Activated CD4-positive, alpha-beta T cell treated with anti-CD3 and anti-CD28 coated beads for 36 hours (primary cell): ENCODE results near the gene DIAPH1. TPM values are rescaled to one million over a fixed set of nuclear protein-coding genes. Genes with fewer than 3 reads are reported as not detected.

Experiments
- ATAC-seq: fragments of 200-7000 bp; cut with Tn5 transposase; one replicate; pipeline ENCODE4 v1.10.0; 2021; ENCODE audit warnings: mild to moderate bottlenecking, moderate library complexity
- CTCF ChIA-PET: fragments of 350-600 bp; sonication (Branson Sonifier 250); formaldehyde crosslinking; loops from one replicate; lab custom pipeline; 2021; ENCODE audit warnings: antibody characterized with exemption; lab: Charles Lee
- POLR2A ChIA-PET: fragments of 350-600 bp; sonication (Branson Sonifier 250); formaldehyde crosslinking; loops from one replicate; lab custom pipeline; 2021; ENCODE audit warnings: antibody characterized with exemption, inconsistent platforms; lab: Charles Lee
- DNase-seq: peaks from one replicate; pipeline ENCODE4 v3.0.0-alpha.2; 2020
- H3K27ac Mint-ChIP-seq: one replicate; pipeline ENCODE4 v1.8.0; 2021; ENCODE audit warnings: mixed read lengths
- H3K27me3 Mint-ChIP-seq: one replicate; pipeline ENCODE4 v1.8.0; 2021; ENCODE audit warnings: mixed read lengths
- H3K36me3 Mint-ChIP-seq: one replicate; pipeline ENCODE4 v1.8.0; 2021; ENCODE audit warnings: low read depth, mixed read lengths
- H3K4me1 Mint-ChIP-seq: one replicate; pipeline ENCODE4 v1.8.0; 2021; ENCODE audit warnings: mixed read lengths
- H3K4me3 Mint-ChIP-seq: one replicate; pipeline ENCODE4 v1.8.0; 2021; ENCODE audit warnings: mild to moderate bottlenecking, moderate library complexity, mixed read lengths
- H3K9me3 Mint-ChIP-seq: one replicate; pipeline ENCODE4 v1.8.0; 2021; ENCODE audit warnings: low read depth, mixed read lengths
- intact Hi-C, 2 experiments: fragments of 100-400 bp; cut with DNase I in 1 of 2; cut with micrococcal nuclease in 1 of 2; formaldehyde crosslinking; loops; one replicate each; pipeline versions ENCODE4 v1.14.2 to v1.15.1; 2022 to 2024; cut with DNase I, micrococcal nuclease
- total RNA-seq, 2 experiments: library from RNA; stranded (reverse); gene quantifications; one replicate each; pipeline ENCODE4 v1.2.3, GENCODE V29; 2021

DIAPH1 gene
- total RNA-seq, 2 experiments from 2014 or later: 185 to 212 TPM

DNA sequence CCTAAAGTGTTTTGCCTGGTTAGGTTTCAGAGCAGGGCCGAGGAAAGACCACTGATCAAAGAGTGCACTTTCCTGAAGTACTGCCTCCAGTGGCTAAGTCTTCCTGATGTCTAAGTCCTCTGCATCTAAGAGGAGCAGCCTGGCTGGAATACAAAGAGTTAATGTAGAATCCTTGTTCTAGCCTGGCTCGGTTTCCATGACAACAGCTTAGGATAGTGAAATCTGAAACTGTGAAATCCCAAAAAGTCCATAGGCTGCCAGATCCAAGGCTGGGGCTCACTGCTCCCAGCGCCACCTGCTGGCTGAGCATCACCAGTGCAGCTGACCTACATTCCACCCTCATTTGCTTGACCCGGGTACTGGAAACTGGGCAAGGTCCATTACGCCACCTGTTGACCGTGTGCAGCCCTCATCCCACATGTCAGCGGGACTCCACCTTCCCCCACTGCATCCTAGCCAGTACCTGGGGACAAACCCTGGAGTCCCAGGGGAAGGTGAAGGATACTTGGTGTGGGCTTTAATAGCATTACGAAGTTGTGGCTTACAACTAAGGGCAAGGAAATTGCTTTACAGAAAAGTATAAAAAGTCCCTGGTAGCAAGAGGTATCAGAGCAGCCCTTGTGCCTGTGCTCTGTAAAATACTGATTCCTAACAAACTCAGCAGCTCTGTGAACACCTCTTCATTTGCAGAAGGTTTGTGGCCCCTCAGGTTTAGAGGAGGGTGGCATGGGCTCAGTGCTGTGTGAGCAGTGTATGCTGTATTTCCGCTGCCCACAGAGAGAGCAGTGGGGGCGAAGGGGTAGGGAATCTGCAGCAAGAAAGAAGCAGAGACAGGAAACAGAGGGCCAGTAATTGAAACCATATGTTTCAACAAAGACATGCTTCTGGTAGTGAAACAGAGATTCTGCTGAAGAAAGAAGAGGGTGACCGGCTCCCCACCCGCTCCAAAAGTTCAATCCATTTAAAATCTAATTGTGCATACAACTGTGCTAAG lies 93.9 kb downstream of the DIAPH1 start:
- DNase-seq: peak; percentile 67
- ChIA-PET POLR2A (no interaction called here), CTCF (interaction anchor here (0.5 to 10.2 kb wide), 19 partner anchors 11 to 757 kb away, joined by 3 to 101 read pairs (median 5); partner anchors contain the start of genes PCDHGA10, PCDHGA11, PCDHGA12 and PCDHGB5)
- intact Hi-C loops: loop anchor here (1.0 to 5.0 kb wide), 7 partner anchors 32 to 204 kb away; partner anchors contain the start of genes PCDHGA10 (in 1 of the 2), PCDHGA11 (in 1 of the 2), PCDHGA12 (in 1 of the 2) and PCDHGB7 (in 1 of the 2)
- H3K9me3 Mint-ChIP-seq: no peaks in the 10 kb centered on the region
- peaks cover 28% of the 10 kb centered on the region for H3K4me1 Mint-ChIP-seq
- peaks cover 57% of the 10 kb centered on the region for H3K36me3 Mint-ChIP-seq
- ATAC-seq: peak; percentile 62
- H3K27me3 Mint-ChIP-seq: no peaks in the 10 kb centered on the region
- H3K4me3 Mint-ChIP-seq: no peak overlapping the region
- H3K27ac Mint-ChIP-seq: no peak overlapping the region

- intact Hi-C loops: loop anchor here (1.0 to 5.0 kb wide), 7 partner anchors 33 to 203 kb away; partner anchors contain the start of genes PCDHGA10 (in 1 of the 2), PCDHGA11 (in 1 of the 2), PCDHGA12 (in 1 of the 2) and PCDHGB7 (in 1 of the 2)
- Mint-ChIP-seq H3K4me1 (peaks cover 28% of the 10 kb centered on the region), H3K9me3 (no peaks in the 10 kb centered on the region), H3K27me3 (no peaks in the 10 kb centered on the region), H3K4me3 (no peak overlapping the region), H3K27ac (no peak overlapping the region), H3K36me3 (peaks cover 66% of the 10 kb centered on the region)
- ChIA-PET POLR2A (no interaction called here), CTCF (interaction anchor here (0.6 to 10.2 kb wide), 20 partner anchors 11 to 756 kb away, joined by 3 to 101 read pairs (median 5); partner anchors contain the start of genes PCDHGA10, PCDHGA11, PCDHGA12 and PCDHGA4)
- DNase-seq: no peak
- no peak for ATAC-seq
Observed at GRCh38 chr5:141523991-141524390, 94.8 kb downstream of the DIAPH1 start.

DNA sequence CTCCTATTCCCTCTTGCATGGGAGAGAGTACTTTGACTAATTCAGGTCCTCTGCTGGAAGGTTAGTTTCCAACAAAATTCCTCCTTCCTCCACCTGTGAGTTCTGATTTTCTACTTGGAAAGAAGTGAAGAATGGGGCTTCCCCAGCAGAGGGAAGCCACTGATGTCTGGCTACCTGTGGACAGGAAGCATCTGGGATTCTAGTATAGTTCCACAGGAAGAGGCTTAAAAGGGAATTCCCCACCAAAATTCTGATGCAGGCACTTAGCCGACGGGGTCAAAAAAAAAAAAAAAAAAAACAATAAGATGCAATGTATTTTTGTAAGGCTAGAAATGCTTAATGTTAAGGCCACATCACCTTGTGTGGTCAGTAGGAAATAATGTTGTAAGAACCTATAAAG lies 96.5 kb downstream of the DIAPH1 start:
- Mint-ChIP-seq H3K27me3 (no peaks in the 10 kb centered on the region), H3K4me3 (no peak overlapping the region), H3K9me3 (no peaks in the 10 kb centered on the region), H3K27ac (no peak overlapping the region), H3K36me3 (peaks cover 66% of the 10 kb centered on the region), H3K4me1 (peaks cover 28% of the 10 kb centered on the region)
- DNase-seq (no peak), ATAC-seq (no peak)
- ChIA-PET CTCF (interaction anchor here (0.6 to 10.2 kb wide), 15 partner anchors 10 to 167 kb away, joined by 3 to 101 read pairs (median 9); partner anchors contain the start of genes PCDHGA10, PCDHGA11, PCDHGA12 and PCDHGA4), POLR2A (no interaction called here)
- intact Hi-C loops: loop anchor here in 1 of 2 experiments (5.0 kb wide), 1 partner anchor 35 kb away; no protein-coding TSS in a partner anchor

- DNase-seq (no peak), ATAC-seq (peak; percentile 81)
- peaks cover 70% of the 10 kb centered on the region for H3K36me3 Mint-ChIP-seq
- no peaks in the 10 kb centered on the region for H3K27me3 Mint-ChIP-seq
- H3K27ac Mint-ChIP-seq: no peak overlapping the region
- no peaks in the 10 kb centered on the region for H3K9me3 Mint-ChIP-seq
- CTCF ChIA-PET: interaction anchor here (0.6 to 10.2 kb wide), 13 partner anchors 9 to 323 kb away, joined by 3 to 101 read pairs (median 5); partner anchors contain the start of genes PCDHGA10, PCDHGA11, PCDHGA12 and PCDHGC5
- H3K4me3 Mint-ChIP-seq: no peak overlapping the region
- peaks cover 28% of the 10 kb centered on the region for H3K4me1 Mint-ChIP-seq
- intact Hi-C loops: loop anchor here in 1 of 2 experiments (5.0 kb wide), 1 partner anchor 36 kb away; no protein-coding TSS in a partner anchor
- POLR2A ChIA-PET: no interaction called here
Observed at GRCh38 chr5:141521244-141521781, 97.5 kb downstream of the DIAPH1 start.

DNA sequence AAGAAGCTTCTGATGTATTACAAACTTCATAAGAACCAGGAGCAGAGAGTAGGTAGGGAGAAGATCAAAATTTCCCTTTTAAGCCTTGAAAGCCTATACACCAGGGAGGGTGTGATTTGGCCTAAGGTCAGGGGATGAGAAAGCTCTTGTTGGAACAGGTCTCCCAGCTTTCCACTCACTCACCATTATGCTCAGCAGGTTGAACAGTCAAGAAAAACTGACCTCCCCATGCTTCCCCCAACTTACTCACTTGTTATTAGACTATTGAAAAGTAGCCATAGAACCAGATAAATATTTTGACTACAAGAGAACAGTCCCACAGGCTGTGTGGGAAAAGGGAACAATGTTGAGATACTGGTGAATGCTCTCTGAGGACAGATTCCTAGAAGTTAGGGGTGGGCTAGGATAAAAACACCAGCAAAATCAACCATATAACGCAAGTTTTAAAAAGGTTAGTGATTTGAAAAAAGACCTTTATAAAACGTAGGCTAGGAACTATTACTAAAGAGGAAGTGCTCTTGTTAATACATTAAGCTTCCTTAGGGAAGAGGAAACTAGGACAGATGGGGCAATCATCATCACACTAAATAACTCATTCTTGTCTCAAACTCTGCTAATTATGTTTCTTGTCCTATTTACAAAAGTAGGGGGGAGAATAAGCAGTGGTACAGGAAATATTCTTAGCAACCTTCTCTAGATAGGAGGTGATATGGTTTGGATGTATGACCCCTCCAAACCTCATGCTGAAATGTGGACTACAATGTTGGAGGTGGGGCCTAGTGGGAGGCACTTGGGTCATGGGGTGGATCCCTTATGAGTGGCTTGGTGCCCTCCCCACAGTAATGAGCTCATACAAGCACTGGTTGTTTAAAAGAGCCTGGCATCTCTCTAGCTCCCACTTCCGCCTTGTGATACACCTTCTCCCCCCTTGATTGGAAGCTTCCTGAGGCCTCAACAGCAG lies 98.9 kb downstream of the DIAPH1 start:
- intact Hi-C loops: loop anchor here in 1 of 2 experiments (5.0 kb wide), 1 partner anchor 37 kb away; no protein-coding TSS in a partner anchor

DNA sequence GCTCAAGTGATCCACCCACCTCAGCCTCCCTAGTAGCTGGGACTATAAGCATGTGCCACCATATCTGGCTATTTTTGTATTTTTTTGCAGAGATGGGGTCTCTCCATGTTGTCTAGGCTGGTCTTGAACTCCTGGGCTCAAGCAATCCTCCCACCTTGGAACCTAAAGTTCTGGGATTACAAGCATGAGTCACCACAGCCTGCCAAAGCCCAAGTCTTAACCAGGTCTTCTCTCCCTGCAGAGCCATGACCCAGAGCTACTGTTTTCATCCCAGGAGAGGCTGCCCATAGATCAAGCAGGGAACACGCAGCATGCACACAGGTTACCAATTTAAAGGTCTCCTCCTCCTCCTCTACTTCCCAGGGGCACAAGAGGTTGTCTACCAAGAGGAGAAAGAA lies 100.2 kb downstream of the DIAPH1 start:
- Mint-ChIP-seq H3K27me3 (no peaks in the 10 kb centered on the region), H3K27ac (no peak overlapping the region), H3K9me3 (no peaks in the 10 kb centered on the region), H3K4me1 (peaks cover 45% of the 10 kb centered on the region), H3K36me3 (peaks cover 65% of the 10 kb centered on the region), H3K4me3 (no peak overlapping the region)
- no peak for ATAC-seq
- intact Hi-C loops: no loop called here
- ChIA-PET CTCF (interaction anchor here (2.1 kb wide), 1 partner anchor 11 kb away, joined by 6 read pairs; no protein-coding TSS in a partner anchor), POLR2A (no interaction called here)
- DNase-seq: no peak

More for the DNA sequence above, 98.9 kb downstream of the DIAPH1 start:
- no peak for DNase-seq
- Mint-ChIP-seq H3K4me3 (no peak overlapping the region), H3K27ac (no peak overlapping the region), H3K27me3 (no peaks in the 10 kb centered on the region), H3K36me3 (peaks cover 70% of the 10 kb centered on the region), H3K4me1 (peaks cover 33% of the 10 kb centered on the region), H3K9me3 (no peaks in the 10 kb centered on the region)
- ChIA-PET POLR2A (no interaction called here), CTCF (interaction anchor here (0.5 to 10.2 kb wide), 8 partner anchors 7 to 357 kb away, joined by 3 to 101 read pairs (median 6); partner anchors contain the start of genes PCDHGA10 and PCDHGA12)
- no peak for ATAC-seq

DNA sequence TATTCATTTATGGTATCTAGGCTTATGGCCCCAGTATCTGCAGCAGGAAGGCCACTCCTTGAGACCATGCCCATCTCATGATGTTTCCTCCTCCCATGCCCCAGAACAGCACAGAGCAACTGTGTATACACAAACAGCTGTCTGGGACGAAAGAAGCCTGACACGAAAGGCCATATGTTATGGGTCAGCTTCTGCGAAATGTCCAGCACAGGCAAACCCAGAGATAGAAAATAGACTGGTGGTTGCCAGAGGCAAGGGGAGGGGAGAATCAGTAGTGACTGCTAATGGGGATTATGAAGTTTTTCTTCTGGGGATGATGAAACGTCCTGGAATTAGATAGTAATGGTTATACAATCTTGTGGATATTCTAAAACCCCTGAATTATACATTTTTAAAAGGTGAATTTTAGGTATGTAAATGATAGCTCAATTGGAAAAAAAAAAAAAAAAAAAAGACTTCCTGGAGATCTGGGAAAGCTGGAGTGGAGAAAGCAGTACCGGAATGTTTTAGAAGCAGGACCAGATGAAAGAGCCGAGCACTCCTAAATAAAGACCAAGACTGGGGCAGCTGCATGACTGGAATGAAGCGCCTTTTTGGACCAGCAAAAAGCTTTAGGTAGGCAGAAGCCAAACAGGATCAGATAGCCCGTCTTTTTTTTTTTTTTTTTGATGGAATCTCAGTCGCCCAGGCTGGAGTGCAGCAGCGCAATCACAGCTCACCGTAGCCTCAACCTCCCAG lies 100.8 kb downstream of the DIAPH1 start:
- Mint-ChIP-seq H3K36me3 (peaks cover 68% of the 10 kb centered on the region), H3K27me3 (no peaks in the 10 kb centered on the region), H3K4me3 (no peak overlapping the region), H3K4me1 (peaks cover 47% of the 10 kb centered on the region), H3K27ac (no peak overlapping the region), H3K9me3 (no peaks in the 10 kb centered on the region)
- ATAC-seq (no peak), DNase-seq (no peak)
- CTCF ChIA-PET: interaction anchor here (0.6 to 2.1 kb wide), 3 partner anchors 10 to 306 kb away, joined by 3 to 6 read pairs (median 3); partner anchors contain the start of gene PCDHGB5
- POLR2A ChIA-PET: interaction anchor here (0.6 kb wide), 1 partner anchor 12 kb away, joined by 3 read pairs; no protein-coding TSS in a partner anchor
- intact Hi-C loops: no loop called here

DNA sequence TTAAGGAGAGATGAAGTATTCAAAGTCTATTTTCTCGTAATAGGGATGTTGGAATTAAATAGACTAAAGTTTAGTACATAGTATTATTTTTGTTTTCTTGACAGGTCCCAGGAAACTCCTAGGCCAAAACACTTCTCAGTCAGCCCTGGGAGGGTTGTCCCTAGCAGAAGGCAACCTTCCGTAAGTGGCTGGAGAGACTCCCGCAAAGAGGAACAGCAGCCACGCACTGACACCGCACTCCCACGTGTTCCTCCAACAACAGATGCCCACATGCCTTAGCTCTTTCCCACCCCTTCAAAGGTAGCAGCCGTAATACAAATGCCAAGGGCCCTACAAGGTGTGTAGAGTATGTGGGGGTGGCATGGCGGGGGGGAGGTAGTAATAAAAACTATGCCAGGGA lies 101.5 kb downstream of the DIAPH1 start:
- peaks cover 46% of the 10 kb centered on the region for H3K4me1 Mint-ChIP-seq
- intact Hi-C loops: no loop called here
- H3K27ac Mint-ChIP-seq: no peak overlapping the region
- ChIA-PET POLR2A (interaction anchor here (0.6 kb wide), 1 partner anchor 12 kb away, joined by 3 read pairs; no protein-coding TSS in a partner anchor), CTCF (interaction anchor here (0.6 to 2.1 kb wide), 3 partner anchors 10 to 305 kb away, joined by 3 to 6 read pairs (median 3); partner anchors contain the start of gene PCDHGB5)
- DNase-seq (no peak), ATAC-seq (no peak)
- H3K9me3 Mint-ChIP-seq: no peaks in the 10 kb centered on the region
- H3K4me3 Mint-ChIP-seq: no peak overlapping the region
- H3K36me3 Mint-ChIP-seq: peaks cover 70% of the 10 kb centered on the region
- no peaks in the 10 kb centered on the region for H3K27me3 Mint-ChIP-seq

DNA sequence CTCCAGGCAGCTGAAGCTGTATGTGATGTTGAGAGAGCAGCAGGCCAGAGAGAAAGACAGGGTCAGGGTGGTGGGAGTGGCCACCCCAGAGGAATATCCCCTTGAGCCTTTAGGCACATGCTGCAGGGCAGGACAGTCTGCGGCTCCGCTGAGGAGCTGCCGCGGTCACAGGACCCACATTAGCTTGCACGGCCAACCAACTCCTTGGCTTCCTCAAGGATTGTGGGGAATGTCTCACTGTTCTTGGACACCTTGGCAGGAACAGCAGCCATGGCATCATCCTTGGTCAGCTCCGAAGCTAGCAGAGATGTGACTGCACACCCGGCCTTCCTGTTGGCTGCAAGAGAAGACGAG lies 102.2 kb downstream of the DIAPH1 start:
- intact Hi-C loops: no loop called here
- CTCF ChIA-PET: interaction anchor here (0.7 to 7.9 kb wide), 3 partner anchors 8 to 51 kb away, joined by 3 to 101 read pairs (median 6); no protein-coding TSS in a partner anchor
- Mint-ChIP-seq H3K4me1 (peaks cover 39% of the 10 kb centered on the region), H3K9me3 (no peaks in the 10 kb centered on the region), H3K36me3 (peaks cover 64% of the 10 kb centered on the region), H3K27ac (no peak overlapping the region), H3K27me3 (no peaks in the 10 kb centered on the region), H3K4me3 (no peak overlapping the region)
- ATAC-seq: no peak
- no peak for DNase-seq
- POLR2A ChIA-PET: interaction anchor here (0.6 kb wide), 1 partner anchor 120 kb away, joined by 7 read pairs; no protein-coding TSS in a partner anchor
